GM12801 (cell line): ENCODE results near the gene DCAF12.

Source experiments
- TF ChIP-seq, protein P1 (sequence below): IDR thresholded peaks from one replicate; pipeline ENCODE4 v1.5.1; 2011; ENCODE audit warnings: control low read depth; ENCODE audit not compliant: insufficient read length; ENCODE audit errors: extremely low read depth

DCAF12 gene

DNA sequence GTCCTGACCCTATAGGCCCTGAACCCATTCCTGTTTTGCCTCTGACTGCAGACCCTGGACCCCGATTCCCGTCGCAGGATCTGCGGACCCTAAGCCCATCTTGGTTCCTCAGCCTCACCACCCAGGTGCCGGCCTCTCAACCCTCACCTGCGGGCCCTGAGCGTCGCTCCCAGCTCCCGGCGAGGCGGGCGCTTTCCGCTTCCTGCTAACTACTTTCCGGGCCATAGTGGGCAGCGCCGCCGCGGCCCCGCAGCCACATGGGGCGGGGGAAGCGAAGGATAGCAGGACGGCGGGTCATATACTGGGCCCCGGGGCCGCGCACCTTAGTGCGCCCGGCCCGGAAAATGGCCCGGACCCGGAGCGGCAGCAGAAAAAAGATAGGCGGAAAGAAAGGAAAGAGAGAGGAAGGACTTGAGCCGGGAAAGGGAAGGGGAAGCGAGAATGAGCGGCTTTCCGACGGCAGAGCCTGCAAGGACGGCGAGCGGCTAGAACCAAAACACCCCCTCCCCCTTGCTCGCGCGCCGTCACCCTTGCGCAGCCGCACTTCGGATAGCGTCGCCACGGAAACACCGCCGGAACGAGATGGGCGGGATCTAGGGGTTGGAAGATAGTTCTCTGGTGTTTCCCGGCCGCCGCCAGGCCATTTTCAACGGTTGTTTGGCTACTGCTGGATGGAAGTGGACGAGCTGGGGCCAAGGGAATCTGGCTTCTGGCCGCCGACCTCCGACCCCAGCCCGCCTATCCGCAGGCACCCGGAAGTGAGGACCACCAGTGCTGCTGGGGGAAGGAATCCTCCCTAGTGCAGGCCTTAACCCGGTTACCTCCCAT is at the start of gene DCAF12:
TSS of gene DCAF12 (minus strand) at position 492 of the 828 bp plus-strand sequence. CDS start at position 225, 267 bp downstream.
- TF ChIP-seq, protein P1, sequence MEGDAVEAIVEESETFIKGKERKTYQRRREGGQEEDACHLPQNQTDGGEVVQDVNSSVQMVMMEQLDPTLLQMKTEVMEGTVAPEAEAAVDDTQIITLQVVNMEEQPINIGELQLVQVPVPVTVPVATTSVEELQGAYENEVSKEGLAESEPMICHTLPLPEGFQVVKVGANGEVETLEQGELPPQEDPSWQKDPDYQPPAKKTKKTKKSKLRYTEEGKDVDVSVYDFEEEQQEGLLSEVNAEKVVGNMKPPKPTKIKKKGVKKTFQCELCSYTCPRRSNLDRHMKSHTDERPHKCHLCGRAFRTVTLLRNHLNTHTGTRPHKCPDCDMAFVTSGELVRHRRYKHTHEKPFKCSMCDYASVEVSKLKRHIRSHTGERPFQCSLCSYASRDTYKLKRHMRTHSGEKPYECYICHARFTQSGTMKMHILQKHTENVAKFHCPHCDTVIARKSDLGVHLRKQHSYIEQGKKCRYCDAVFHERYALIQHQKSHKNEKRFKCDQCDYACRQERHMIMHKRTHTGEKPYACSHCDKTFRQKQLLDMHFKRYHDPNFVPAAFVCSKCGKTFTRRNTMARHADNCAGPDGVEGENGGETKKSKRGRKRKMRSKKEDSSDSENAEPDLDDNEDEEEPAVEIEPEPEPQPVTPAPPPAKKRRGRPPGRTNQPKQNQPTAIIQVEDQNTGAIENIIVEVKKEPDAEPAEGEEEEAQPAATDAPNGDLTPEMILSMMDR = no peak

DNA sequence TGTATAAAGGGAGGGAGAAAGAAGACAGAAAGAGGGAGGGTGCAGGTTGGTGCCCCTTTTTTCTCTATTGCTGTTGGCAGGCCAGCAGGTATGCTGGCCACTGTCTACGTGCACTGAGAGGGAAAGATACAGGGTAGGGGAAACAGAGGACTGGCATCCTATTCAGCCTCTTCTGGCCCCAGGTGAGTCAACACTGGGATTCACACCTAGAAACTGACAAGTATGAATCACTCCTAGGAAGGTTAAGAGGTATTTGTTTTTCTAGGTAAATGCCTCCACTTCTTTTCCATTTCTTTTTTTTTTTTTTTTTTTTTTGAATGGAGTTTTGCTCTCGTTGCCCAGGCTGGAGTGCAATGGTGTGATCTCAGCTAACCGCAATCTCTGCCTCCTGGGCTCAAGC is 49.6 kb upstream of the DCAF12 start:
- TF ChIP-seq, protein P1 = no peak

DNA sequence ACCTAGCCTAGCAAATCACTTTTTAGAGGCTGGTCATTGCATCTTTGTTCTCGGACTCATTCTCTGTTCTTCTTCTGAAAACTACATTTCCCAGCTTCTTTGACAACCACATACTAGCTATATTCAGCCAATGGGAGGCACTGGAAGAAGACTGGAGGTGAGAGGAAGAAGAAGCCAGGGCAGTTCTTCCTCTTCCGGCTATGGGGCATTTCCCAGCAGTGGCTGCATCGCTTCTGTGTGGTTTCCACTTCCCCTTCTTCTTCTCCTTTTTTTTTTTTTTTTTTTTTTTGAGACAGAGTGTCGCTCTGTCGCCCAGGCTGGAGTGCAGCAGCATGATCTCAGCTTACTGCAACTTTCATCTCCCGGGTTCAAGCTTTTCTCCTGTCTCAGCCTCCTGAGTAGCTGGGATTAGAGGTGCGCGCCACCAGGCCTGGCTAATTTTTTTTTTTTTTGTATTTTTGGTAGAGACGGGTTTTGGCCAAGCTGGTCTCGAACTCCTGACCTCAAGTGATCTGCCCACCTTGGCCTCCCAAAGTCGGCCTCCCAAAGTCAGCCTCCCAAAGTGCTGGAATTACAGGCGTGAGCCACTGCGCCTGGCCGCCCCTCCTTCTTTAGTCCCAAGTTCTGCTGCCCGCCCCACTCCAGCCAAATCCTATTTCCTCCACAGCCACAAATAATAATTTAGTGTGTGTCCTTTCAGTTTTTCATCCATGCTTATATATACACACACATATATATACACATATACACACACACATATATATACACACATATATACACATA is 45.4 kb upstream of the DCAF12 start:
- TF ChIP-seq, protein P1 = no peak

DNA sequence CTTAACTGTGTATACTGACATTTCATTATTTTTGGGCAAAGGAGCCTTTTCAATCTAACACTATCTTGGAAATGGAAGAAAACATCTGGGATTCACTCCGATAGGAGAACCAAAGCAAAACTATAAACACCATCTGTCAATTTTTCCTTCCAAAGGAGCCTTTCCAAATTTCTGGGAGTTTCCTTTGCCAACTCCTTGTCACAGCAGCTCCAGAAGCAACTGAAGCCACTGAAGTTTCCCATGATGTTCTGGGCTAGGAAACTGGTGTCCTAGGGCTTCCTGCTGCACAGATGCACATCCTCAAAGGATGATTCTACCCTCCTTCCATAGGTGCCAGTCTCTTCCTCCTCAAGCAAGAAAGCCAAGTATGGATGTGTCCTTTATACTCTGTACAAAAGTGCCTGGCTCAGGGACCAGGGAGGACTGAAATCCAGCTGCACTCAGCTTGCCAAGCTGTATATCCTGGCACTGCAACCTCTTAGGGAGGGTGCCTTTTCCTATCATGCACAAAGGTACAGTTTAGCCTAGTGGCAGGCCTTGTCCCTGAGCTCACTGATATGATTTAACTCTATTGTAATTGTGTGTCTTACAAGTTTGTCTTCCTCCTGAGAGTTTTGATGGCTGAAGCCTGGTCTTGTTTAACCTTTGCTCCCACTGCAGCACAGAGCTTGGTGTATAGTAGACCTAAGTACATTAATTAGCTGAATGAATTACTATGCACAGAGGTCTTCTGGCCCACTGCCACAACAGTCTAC is 43.9 kb upstream of the DCAF12 start:
- TF ChIP-seq, protein P1 = no peak

DNA sequence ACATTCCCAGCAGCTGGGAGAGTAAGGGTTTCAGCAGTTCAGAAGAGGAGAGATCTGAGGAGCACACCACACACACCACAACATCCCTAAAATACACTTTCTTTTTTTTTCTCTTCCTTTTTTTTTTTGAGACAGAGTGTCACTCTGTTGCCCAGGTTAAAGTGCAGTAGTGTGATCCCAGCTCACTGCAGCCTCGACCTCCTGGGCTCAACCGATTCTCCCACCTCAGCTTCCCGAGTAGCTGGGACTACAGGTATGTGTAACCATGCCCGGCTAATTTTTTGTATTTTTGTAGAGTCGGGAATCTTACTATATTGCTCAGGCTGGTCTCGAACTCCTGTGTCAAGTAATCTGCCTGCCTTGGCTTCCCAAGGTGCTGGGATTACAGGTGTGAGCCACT is 42.6 kb upstream of the DCAF12 start:
- TF ChIP-seq, protein P1 = no peak

DNA sequence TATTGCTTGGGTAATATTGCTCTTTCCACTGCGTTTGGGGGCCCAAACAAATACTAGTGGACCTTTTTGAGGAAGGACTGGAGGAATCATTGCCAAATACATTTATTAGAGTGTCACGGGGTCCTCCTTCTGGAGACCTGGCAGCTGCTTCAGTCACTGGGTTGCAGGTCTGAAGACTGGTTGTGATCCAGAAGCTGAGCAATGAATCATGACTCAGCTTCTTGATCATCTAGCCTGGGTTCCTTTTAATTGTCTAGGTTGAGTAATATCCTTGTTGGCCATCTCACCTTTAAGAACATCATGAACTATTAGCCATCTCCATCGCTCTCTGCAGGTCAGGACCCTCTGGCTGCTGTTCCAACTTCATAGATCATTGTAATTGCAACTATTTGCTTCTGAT is 36.9 kb upstream of the DCAF12 start:
- TF ChIP-seq, protein P1 = no peak

DNA sequence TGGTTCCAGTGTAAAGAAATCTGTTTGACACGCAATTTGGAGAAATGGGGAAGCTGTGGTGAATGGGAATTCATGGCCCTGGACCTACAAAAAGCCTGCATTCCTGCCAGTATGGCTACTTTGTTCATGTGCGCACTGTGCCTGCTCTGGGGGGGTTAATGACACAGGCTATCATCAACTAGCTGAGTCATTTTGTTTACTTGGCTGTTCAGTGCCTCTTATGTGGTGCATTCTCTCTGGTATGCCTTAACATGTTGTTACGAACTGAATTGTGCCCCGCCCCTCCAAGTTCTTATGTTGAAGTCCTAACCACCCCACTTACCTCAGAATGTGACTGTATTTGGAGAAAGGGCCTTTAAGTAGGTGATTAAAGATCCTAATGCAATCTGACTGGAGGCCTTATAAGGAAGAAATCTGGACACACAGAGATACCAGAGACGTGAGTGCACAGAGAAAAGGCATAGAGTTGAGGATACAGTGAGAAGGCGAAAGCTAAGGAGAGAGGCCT is 31.9 kb upstream of the DCAF12 start:
- TF ChIP-seq, protein P1 = no peak
